Anterior cingulate cortex (tissue), 58 donors: Measurements from ENCODE around the gene C5.

Experiments used
- DNase-seq, 58 donors: peaks; one replicate each; lab custom pipeline; 2025; lab: John Stamatoyannopoulos, UW

Gene C5

DNA sequence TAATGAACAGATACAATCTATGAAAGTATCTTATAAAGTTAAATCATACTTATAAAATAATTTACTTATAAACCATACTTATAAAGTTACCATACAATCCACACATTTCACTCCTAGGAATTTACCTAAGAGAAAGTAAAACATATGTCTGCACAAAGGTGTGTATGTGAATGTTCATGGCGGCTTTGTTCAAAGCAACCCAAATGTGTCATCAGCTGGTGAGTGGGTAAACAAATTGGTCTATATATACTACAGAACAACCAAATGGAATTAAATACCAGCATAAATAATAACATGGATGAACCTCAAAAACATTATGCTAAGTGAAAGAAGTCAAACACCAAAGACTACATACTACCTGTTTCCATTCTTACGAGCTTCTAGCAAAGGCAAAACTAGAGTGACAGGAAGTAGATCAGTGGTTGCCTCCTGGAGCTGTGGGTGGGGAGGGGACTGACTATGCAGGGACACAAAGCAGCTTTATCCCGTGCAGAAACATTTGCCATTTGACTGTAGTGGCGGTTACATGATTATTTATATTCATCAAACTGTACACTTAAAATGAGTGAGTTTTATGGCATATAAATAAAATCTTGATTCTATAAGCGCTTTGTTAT is 134.1 kb downstream of the C5 start:
- DNase-seq: peak in 3 of 58 donors; percentile 9 to 25 (median 24)

DNA sequence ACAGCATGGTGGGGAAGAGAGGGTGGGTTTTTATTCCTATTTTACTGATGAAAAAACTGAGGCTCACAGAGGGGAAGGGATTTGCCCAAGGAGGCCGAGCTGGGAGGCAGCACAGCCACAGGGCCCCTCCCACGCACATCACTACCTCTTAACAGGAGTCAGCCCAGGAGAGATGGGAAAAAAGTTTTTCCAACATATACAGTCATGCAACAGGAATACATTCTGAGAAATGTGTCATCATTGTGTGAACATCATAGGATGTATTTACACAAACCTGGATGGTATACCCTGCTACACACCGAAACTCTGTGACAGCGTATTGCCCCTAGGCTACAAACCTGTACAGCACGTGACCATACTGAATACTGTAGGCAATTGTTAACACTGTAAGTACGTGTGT is 135.1 kb downstream of the C5 start:
- no peak for DNase-seq

DNA sequence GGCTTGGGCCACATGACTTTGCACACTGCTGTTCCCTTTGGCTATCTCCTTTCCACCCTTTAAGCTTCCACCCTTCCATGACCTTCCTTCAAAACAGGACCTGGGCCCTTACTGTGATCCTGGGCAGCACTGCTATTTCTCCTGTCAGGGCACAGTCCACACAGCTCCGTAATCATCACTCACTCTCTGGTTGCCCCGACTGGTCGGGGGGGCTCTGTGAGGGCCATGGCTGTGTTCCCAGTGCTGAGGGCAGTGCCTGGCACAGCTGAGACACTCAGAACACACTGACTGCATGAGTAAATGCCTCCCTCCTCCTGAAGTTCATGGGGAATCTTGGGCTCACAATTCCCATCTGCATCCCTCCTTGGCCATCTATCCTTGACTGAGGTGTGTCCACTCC is 135.7 kb downstream of the C5 start:
- DNase-seq: peak in 51 of 58 donors; percentile 7 to 90 (median 68)

GRCh38 chr9:120913647-120914264 is 136.3 kb downstream of the C5 start:
- DNase-seq: peak in 3 of 58 donors; percentile 14 to 25 (median 15)

GRCh38 chr9:120912958-120913646 is 137.0 kb downstream of the C5 start:
- no peak for DNase-seq

GRCh38 chr9:120911295-120911837 is 138.7 kb downstream of the C5 start:
- no peak for DNase-seq

DNA sequence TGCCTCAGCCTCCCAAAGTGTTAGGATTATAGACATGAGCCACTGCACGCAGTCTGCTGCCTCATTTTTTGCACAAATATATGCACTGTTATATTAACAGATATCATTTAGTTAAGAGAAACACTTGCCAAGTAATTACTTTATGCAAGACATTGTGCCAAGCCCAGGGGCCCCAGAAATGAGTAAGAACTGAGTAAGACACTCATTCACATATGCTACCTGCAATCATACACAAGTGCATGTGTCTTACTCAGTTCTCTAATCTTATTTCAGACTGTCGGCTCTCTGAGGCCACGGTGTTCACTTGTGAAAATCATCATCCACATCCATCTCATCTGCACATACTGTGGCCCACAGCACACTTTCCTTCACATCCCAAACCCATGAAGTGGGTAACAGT is 139.4 kb downstream of the C5 start:
- no peak for DNase-seq

GRCh38 chr9:120909904-120910303 is 140.2 kb downstream of the C5 start:
- peak in 1 of 58 donors; percentile 11 for DNase-seq

DNA sequence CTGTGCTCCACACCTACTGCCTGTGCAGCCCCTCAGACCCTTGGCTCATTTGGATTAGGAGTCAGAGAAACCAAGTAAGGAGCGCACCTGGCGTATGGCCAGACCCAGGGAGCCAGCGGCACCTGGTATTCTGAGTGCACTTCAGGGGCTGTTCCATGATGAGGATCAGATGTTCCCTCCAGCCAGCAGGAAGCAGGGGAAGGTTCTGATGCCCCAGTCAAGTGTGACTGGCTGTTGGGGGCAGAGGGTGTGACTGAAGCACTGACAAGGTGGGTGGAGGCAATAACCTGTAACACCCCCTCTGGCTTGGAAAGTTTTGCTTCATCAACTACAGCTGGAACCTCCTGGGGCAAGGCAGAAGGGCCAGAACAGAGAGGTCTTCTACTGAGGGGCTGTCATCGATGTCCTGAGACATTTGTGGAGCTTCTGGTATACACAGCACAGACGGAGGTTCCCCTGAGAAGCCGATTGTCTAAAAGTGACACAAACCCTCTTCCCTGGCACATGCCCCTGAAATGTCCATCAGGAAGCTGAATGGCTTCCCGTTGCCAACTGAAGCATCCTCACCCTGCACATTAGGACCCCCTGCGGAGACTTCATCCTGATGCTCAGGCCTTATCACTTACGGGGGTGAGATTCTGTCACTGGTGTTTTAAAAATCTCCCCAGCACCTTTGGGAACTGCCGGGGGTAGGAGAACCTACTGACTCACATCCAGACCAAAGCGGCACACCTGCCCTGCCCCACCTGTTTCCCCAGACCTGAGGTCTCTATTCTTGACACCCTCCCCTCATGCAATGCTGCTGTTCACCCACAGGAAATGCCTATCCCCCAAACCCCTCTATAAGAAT is 144.5 kb downstream of the C5 start:
- no peak for DNase-seq

DNA sequence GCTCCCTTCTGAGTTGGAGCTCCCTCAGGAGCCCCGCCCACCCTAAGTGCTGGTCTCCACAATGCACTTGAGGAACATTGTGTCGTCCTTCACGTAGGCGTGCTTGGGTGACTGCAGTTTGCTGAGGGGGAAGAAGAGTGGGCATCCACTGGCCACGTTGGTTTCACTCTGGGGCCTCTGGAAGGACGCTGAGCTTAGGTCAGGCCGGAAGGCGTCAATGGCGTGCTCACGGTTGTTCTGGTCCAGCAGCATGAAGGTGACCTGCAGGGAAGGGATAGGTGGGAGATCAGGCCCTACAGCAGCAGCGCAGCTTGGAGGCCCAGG is 145.1 kb downstream of the C5 start:
- no peak for DNase-seq

DNA sequence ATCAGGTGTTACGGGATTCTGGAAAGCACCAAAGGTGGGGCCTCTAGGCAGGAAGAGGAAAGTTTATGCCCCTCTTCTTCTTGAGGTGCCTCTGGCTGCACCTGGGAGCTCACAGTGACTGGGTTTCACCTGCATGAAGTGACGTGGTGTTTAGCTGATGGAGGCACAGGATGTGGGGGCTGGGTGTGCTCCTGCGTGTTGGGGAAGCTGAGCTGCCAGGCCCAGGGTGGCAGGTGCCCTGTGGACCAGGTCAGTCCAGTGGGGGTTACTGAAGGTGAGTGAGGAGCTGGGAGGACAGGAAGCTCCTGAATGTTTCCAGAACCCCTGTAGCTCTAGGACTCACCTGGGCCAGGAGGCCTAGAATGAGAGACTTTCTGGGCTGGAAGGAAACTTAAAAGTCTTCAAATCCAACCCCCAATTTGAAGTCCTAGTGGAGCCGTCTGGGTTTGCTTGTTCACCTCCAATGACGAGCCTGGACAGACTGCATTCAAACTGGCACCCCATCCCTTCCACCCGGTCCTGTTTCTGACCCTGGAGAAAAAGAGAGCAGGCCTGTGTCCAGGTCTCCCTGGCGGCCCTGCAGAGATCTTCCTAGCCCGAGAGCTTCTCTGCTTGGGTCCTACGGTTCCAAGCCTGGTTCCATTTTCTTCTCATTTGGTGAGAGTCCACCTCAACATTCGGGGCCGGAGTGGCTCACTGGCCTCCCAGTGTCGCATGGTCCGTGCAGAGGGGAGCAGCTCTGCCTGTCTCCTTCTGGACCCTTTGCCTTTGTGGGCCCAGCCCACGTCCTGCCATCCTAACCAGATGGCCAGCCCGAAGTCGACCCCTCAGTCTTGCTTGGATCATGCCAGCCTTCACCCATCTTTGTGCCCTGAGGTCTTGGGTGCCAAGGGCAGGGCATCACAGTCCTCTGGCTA is 145.8 kb downstream of the C5 start:
- no peak for DNase-seq

DNA sequence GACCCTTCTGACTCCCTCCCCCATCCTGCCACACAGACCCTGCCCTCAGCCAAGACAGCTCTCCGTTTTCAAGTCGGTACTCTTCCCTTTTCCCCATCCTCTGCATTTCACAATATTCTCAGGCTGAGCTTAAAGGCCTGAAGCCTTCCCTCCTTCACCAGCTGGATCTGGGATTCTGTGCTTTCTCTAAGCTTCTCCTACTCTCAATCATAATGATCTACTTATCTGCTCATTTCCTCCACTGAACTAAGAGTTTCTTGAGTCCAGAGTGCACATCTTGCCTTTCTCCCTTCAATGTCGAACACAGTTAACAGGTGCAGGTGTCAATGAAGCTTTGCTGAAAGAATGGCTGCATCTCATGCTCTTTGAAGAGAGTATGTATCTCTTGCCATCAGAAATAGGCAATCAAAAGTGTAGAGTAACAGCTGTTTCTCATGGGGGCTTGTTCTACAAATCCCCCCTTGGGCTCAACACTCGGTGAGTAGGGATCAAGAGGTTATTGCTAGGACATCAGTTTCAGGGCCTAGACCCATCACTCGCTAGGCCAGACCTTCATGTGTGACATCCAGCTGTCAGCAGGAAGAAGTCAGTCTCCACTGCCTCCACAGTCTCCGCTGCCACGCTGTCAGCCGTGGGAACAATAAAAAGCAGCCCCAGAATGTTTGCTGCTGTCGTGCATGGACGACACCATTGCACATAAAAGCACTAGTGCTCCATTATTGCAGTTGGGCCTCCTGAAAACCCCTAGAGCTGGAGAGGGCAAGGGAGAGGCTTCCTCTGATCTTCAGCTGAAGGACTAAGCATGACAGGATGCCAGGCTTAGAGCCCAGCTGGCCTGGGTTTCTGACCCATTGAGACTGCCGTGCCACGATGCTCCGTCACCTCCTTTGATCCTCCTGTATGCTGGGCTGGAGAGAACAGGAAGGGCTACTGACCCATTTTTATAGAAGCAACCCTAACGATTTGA is 147.2 kb downstream of the C5 start:
- no peak for DNase-seq
